ENCODE data around the gene OTOF.

The OTOF gene

GRCh38 chr2:26487192-26487591 lies 9.3 kb upstream of the OTOF start:
- H3K4me1 ChIP-seq (ENCODE audit: control insufficient read depth, insufficient read depth, low read length), result no peaks in the 10 kb centered on the region
- H3K27ac ChIP-seq (ENCODE audit: low read depth, low read length), result no peak overlapping the region
- no peak overlapping the region for H3K9ac ChIP-seq (ENCODE audit: low read depth, low read length)
- H3K9me3 ChIP-seq (ENCODE audit: control insufficient read depth, insufficient read depth, low read length), result no peaks in the 10 kb centered on the region
- H3K4me3 ChIP-seq (ENCODE audit: low read depth, low read length), result no peak overlapping the region
- H3K36me3 ChIP-seq (ENCODE audit: control insufficient read depth, insufficient read depth, low read length), result no peaks in the 10 kb centered on the region
- H3K27me3 ChIP-seq (ENCODE audit: control insufficient read depth, insufficient read depth, low read length), result no peaks in the 10 kb centered on the region

DNA sequence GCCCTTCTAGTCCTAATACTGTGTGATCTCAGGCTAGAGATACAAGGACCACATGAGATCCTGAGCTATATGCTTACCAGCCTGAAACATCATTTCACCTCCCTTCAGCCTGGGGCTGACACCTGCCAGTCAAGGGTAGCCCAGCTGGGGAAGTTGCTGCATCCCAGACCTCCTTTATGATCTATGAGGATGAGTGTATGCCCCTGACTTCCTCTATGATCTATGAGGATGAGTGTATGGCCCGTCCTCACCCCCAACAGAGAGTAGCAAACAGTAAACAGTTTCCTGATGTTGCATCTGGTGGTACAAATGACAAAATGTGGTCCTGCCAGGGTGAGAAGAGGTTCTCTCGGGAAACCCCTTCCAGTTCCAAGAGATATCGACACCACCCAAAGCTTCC lies 8.9 kb upstream of the OTOF start:
- Histone ChIP-seq H3K27me3 (ENCODE audit: control insufficient read depth, insufficient read depth, low read length) (no peaks in the 10 kb centered on the region), H3K4me3 (ENCODE audit: low read depth, low read length) (no peak overlapping the region), H3K4me1 (ENCODE audit: control insufficient read depth, insufficient read depth, low read length) (no peaks in the 10 kb centered on the region), H3K9ac (ENCODE audit: low read depth, low read length) (no peak overlapping the region), H3K36me3 (ENCODE audit: control insufficient read depth, insufficient read depth, low read length) (no peaks in the 10 kb centered on the region), H3K9me3 (ENCODE audit: control insufficient read depth, insufficient read depth, low read length) (no peaks in the 10 kb centered on the region), H3K27ac (ENCODE audit: low read depth, low read length) (no peak overlapping the region)

GRCh38 chr2:26485725-26486418 lies 7.9 kb upstream of the OTOF start:
- H3K4me3 ChIP-seq (ENCODE audit: low read depth, low read length), result no peak overlapping the region
- no peaks in the 10 kb centered on the region for H3K27me3 ChIP-seq (ENCODE audit: control insufficient read depth, insufficient read depth, low read length)
- no peaks in the 10 kb centered on the region for H3K4me1 ChIP-seq (ENCODE audit: control insufficient read depth, insufficient read depth, low read length)
- H3K9ac ChIP-seq (ENCODE audit: low read depth, low read length), result no peak overlapping the region
- no peaks in the 10 kb centered on the region for H3K9me3 ChIP-seq (ENCODE audit: control insufficient read depth, insufficient read depth, low read length)
- no peak overlapping the region for H3K27ac ChIP-seq (ENCODE audit: low read depth, low read length)
- no peaks in the 10 kb centered on the region for H3K36me3 ChIP-seq (ENCODE audit: control insufficient read depth, insufficient read depth, low read length)

GRCh38 chr2:26485099-26485498 lies 7.2 kb upstream of the OTOF start:
- no peaks in the 10 kb centered on the region for H3K4me1 ChIP-seq (ENCODE audit: control insufficient read depth, insufficient read depth, low read length)
- no peak overlapping the region for H3K9ac ChIP-seq (ENCODE audit: low read depth, low read length)
- no peak overlapping the region for H3K27ac ChIP-seq (ENCODE audit: low read depth, low read length)

DNA sequence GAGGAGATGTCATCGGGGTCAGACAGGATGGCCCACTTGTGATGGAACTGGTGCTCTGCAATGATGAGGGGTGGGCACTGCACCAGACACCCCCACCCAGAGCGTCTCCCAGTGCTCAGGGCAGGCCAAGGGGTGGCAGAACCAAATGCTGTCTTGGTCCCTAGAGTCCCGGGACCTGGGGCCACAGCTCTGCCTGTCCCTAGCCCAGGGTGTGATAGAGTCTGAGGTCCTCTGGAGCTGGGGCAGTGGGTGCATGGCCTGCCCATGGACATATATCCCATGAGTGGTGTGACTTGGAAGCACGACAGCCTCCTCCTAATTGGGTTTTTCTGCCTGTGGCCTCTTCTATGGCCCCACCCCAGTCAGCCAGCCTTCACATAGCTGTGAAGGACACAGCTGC lies 6.7 kb upstream of the OTOF start:
- Histone ChIP-seq H3K9ac (ENCODE audit: low read depth, low read length) (no peak overlapping the region), H3K4me1 (ENCODE audit: control insufficient read depth, insufficient read depth, low read length) (no peaks in the 10 kb centered on the region), H3K27me3 (ENCODE audit: control insufficient read depth, insufficient read depth, low read length) (no peaks in the 10 kb centered on the region), H3K36me3 (ENCODE audit: control insufficient read depth, insufficient read depth, low read length) (no peaks in the 10 kb centered on the region), H3K4me3 (ENCODE audit: low read depth, low read length) (no peak overlapping the region), H3K9me3 (ENCODE audit: control insufficient read depth, insufficient read depth, low read length) (no peaks in the 10 kb centered on the region), H3K27ac (ENCODE audit: low read depth, low read length) (no peak overlapping the region)

More at GRCh38 chr2:26485099-26485498, 7.2 kb upstream of the OTOF start:
- Histone ChIP-seq H3K4me3 (ENCODE audit: low read depth, low read length) (no peak overlapping the region), H3K9me3 (ENCODE audit: control insufficient read depth, insufficient read depth, low read length) (no peaks in the 10 kb centered on the region), H3K36me3 (ENCODE audit: control insufficient read depth, insufficient read depth, low read length) (no peaks in the 10 kb centered on the region), H3K27me3 (ENCODE audit: control insufficient read depth, insufficient read depth, low read length) (no peaks in the 10 kb centered on the region)

GRCh38 chr2:26483957-26484565 lies 6.1 kb upstream of the OTOF start:
- H3K4me3 ChIP-seq (ENCODE audit: low read depth, low read length), result no peak overlapping the region
- no peaks in the 10 kb centered on the region for H3K27me3 ChIP-seq (ENCODE audit: control insufficient read depth, insufficient read depth, low read length)
- H3K4me1 ChIP-seq (ENCODE audit: control insufficient read depth, insufficient read depth, low read length), result no peaks in the 10 kb centered on the region
- no peaks in the 10 kb centered on the region for H3K36me3 ChIP-seq (ENCODE audit: control insufficient read depth, insufficient read depth, low read length)
- H3K9ac ChIP-seq (ENCODE audit: low read depth, low read length), result no peak overlapping the region
- H3K27ac ChIP-seq (ENCODE audit: low read depth, low read length), result no peak overlapping the region
- no peaks in the 10 kb centered on the region for H3K9me3 ChIP-seq (ENCODE audit: control insufficient read depth, insufficient read depth, low read length)

GRCh38 chr2:26483516-26483915 lies 5.6 kb upstream of the OTOF start:
- H3K36me3 ChIP-seq (ENCODE audit: control insufficient read depth, insufficient read depth, low read length), result no peaks in the 10 kb centered on the region
- no peaks in the 10 kb centered on the region for H3K27me3 ChIP-seq (ENCODE audit: control insufficient read depth, insufficient read depth, low read length)
- H3K27ac ChIP-seq (ENCODE audit: low read depth, low read length), result no peak overlapping the region
- no peaks in the 10 kb centered on the region for H3K9me3 ChIP-seq (ENCODE audit: control insufficient read depth, insufficient read depth, low read length)
- no peaks in the 10 kb centered on the region for H3K4me1 ChIP-seq (ENCODE audit: control insufficient read depth, insufficient read depth, low read length)
- no peak overlapping the region for H3K9ac ChIP-seq (ENCODE audit: low read depth, low read length)
- no peak overlapping the region for H3K4me3 ChIP-seq (ENCODE audit: low read depth, low read length)

DNA sequence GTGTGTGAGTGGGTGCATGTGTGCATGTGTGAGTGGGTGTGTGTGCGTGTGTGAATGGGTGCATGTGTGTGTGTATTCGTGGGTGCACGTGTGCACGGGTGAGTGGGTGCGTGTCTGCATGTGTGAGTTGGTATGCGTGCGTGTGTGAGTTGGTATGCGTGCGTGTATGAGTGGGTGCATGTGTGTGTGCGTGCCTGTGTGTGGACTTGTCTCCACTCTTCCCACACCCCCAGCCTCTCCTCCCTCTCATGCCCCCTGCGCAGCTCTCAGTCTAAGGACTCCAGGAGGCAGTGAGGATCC lies 5.1 kb upstream of the OTOF start:
- Histone ChIP-seq H3K27ac (ENCODE audit: low read depth, low read length) (no peak overlapping the region), H3K36me3 (ENCODE audit: control insufficient read depth, insufficient read depth, low read length) (no peaks in the 10 kb centered on the region), H3K4me3 (ENCODE audit: low read depth, low read length) (no peak overlapping the region), H3K9me3 (ENCODE audit: control insufficient read depth, insufficient read depth, low read length) (no peaks in the 10 kb centered on the region), H3K27me3 (ENCODE audit: control insufficient read depth, insufficient read depth, low read length) (no peaks in the 10 kb centered on the region; the same call in 1 of the 2 replicates), H3K9ac (ENCODE audit: low read depth, low read length) (no peak overlapping the region), H3K4me1 (ENCODE audit: control insufficient read depth, insufficient read depth, low read length) (no peaks in the 10 kb centered on the region)

DNA sequence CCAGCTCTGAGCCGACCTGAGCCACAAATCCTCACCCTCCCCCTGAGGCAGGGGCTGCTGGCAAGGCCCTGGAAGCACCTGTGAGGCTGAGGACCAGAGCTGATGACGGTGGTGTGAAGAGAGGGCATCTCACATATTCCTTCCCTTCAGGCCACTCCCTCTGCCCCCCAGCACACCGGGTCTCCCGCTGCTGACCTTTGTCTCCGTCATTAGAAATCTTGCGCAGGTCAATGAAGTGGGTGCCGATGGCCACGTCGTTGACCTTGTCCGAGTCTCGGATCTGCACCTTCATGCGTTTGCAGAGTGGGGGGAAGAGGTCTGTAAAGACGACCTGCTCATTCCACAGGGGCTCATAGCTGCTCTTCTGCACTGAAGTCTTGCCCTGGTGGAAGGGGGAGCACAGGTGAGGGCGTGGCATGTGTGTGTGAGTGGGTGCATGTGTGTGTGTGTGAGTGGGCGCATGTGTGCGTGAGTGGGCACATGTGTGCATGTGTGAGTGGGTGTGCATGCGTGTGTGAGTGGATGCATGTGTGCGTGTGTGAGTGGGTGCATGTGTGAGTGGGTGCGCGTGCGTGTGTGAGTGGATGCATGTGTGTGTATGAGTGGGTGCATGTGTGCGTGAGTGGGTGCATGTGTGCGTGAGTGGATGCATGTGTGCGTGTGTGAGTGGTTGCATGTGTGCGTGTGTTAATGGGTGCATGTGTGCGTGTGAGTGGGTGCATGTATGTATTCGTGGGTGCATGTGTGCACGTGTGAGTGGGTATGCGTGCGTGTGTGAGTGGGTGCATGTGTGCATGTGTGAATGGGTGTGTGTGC lies 4.5 kb upstream of the OTOF start:
- Histone ChIP-seq H3K9me3 (ENCODE audit: control insufficient read depth, insufficient read depth, low read length) (no peaks in the 10 kb centered on the region), H3K4me1 (ENCODE audit: control insufficient read depth, insufficient read depth, low read length) (peaks cover 2% of the 10 kb centered on the region; the same call in 1 of the 2 replicates), H3K27me3 (ENCODE audit: control insufficient read depth, insufficient read depth, low read length) (no peaks in the 10 kb centered on the region; the same call in 1 of the 2 replicates), H3K36me3 (ENCODE audit: control insufficient read depth, insufficient read depth, low read length) (no peaks in the 10 kb centered on the region), H3K27ac (ENCODE audit: low read depth, low read length) (no peak overlapping the region), H3K4me3 (ENCODE audit: low read depth, low read length) (no peak overlapping the region), H3K9ac (ENCODE audit: low read depth, low read length) (no peak overlapping the region)

GRCh38 chr2:26481706-26482105 lies 3.8 kb upstream of the OTOF start:
- Histone ChIP-seq H3K4me3 (ENCODE audit: low read depth, low read length) (no peak overlapping the region), H3K27ac (ENCODE audit: low read depth, low read length) (no peak overlapping the region), H3K9ac (ENCODE audit: low read depth, low read length) (no peak overlapping the region), H3K36me3 (ENCODE audit: control insufficient read depth, insufficient read depth, low read length) (no peaks in the 10 kb centered on the region), H3K27me3 (ENCODE audit: control insufficient read depth, insufficient read depth, low read length) (no peaks in the 10 kb centered on the region; the same call in 1 of the 2 replicates), H3K4me1 (ENCODE audit: control insufficient read depth, insufficient read depth, low read length) (peaks cover 3% of the 10 kb centered on the region; the same call in 1 of the 2 replicates), H3K9me3 (ENCODE audit: control insufficient read depth, insufficient read depth, low read length) (no peaks in the 10 kb centered on the region)

All from HUES48 (cell line).